ENCODE data around the gene NMRK2. TPM values are rescaled to one million over a fixed set of nuclear protein-coding genes. Genes with fewer than 3 reads are reported as not detected.
A peak's percentile ranks its signal among the peaks of the same experiment; 100 is the strongest.

NMRK2 gene
- total RNA-seq, 1 donor from 2014 or later: 0.77 TPM

DNA sequence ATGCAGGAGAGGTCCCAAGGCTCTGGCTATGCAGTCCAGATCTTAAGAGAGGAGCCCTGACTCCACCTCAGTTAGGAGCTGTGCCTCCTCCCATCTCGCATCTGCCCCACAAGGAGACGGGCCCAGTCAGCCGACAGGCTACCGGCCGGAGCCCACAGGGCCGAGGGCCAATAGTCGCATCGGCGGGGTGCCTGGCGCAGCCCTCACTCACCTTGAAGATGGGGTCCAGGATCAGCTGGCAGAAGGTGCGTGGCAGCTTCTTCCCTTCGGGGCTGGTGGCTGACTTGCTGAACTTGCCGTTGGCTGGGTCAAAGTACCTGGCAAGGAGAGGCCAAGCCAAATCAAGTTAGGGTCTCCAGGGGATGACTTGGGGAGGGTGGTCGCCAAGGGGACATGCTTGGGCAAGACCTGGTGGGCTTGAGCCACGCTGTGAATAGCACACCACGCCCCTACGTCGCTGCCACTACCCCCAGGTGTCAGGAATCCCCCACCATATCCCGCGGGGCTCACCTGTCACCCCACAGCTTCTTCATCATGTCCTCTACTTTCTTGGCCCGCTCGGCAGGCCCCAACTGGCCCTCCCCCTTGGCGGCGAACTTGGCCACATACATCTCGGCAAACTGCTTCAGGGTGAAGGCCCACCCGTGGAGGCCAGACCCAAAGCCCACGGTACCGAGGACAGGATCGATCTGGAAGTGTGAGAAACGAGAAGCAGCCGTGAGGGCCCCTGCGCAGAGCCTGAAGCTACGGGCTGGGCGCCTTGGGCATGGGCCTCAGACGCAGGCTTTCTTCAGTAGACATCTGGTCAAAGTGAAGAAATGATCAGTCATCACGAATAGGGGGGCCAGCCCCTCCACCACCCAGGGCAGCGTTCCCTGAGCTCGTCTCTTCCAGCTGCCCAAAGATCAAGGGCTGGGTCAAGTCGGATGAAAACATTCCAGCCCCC lies 49.1 kb downstream of the NMRK2 start:
- H3K9me3 Mint-ChIP-seq: no peaks in the 10 kb centered on the region
- Histone ChIP-seq H3K36me3 (peaks cover 13% of the 10 kb centered on the region), H2AFZ (replicated peaks) (no peak overlapping the region), H3K4me3 (no peak overlapping the region), H3K9ac (no peak overlapping the region), H3K27ac (peak overlapping the region; percentile 29), H3K79me2 (ENCODE audit: low read depth) (peaks cover 82% of the 10 kb centered on the region), H3K4me2 (no peak overlapping the region), H3K27me3 (peaks cover 3% of the 10 kb centered on the region), H4K20me1 (ENCODE audit: low read depth) (peaks cover 82% of the 10 kb centered on the region), H3K4me1 (peaks cover 19% of the 10 kb centered on the region), H3K9me3 (ENCODE audit: low read depth) (no peaks in the 10 kb centered on the region), H3F3A (ENCODE audit: low read depth) (peaks cover 87% of the 10 kb centered on the region)
- no peak for TF ChIP-seq EZH2phosphoT487 (IDR thresholded peaks at IDR 0.05)
- TF ChIP-seq EZH2 (IDR thresholded peaks at IDR 0.05): no peak
- no peak for TF ChIP-seq CTCF (IDR thresholded peaks at IDR 0.05)
- no peak overlapping the region for H3K4me3 Mint-ChIP-seq
- DNase-seq (ENCODE audit: low spot score): no peak
- peaks cover 35% of the 10 kb centered on the region for H3K36me3 Mint-ChIP-seq
- no peak overlapping the region for H3K27ac Mint-ChIP-seq
- peaks cover 11% of the 10 kb centered on the region for H3K27me3 Mint-ChIP-seq (ENCODE audit: insufficient read depth, low read depth)
- peaks cover 33% of the 10 kb centered on the region for H3K4me1 Mint-ChIP-seq

DNA sequence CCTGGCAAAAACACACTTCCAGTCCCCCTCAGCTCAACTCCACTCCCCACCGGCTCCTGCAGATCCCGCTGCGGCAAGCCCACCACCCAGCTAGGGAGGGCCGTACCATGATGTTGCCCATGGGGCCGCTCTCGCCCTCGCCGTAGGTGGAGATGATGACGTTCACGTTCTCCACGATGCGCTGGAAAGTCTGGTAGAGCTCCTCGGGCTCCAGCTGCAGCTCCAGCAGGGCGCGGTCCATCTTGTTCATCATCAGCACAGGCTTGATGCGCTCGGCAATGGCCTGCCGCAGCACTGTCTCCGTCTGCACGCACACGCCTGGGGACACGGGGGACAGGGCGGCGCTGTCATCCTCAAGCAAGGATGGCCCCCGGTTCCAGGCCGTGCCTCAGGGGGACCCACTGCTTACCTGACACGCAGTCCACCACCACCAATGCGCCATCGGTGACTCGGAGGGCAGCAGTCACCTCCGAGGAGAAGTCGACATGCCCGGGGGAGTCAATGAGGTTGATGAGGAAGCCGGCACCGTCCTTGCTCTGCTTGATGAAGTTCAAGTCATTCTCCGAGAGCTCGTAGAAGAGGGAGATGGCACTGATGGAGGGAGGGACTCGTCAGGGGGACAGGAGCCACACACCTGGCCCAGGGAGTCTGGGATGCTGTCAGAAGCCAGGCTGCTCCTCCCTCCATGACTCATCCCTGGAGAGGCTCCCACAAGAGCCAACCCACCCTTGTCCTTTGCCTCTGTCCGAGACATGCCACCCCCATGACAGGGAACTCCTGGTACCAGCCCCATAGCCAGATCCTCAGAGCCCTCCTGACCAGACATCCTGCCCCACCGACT lies 50.1 kb downstream of the NMRK2 start:
- Histone ChIP-seq H3K79me2 (ENCODE audit: low read depth) (peaks cover 73% of the 10 kb centered on the region), H3K4me2 (peak overlapping the region; percentile 87), H3K4me1 (peaks cover 24% of the 10 kb centered on the region), H3K27me3 (peaks cover 7% of the 10 kb centered on the region), H3K4me3 (no peak overlapping the region), H4K20me1 (ENCODE audit: low read depth) (peaks cover 72% of the 10 kb centered on the region), H2AFZ (replicated peaks) (no peak overlapping the region), H3F3A (ENCODE audit: low read depth) (peaks cover 84% of the 10 kb centered on the region), H3K9me3 (ENCODE audit: low read depth) (no peaks in the 10 kb centered on the region), H3K27ac (no peak overlapping the region), H3K9ac (peak overlapping the region; percentile 100), H3K36me3 (peaks cover 13% of the 10 kb centered on the region)
- Mint-ChIP-seq H3K36me3 (peaks cover 33% of the 10 kb centered on the region), H3K9me3 (no peaks in the 10 kb centered on the region), H3K4me1 (peaks cover 37% of the 10 kb centered on the region), H3K27ac (no peak overlapping the region), H3K27me3 (ENCODE audit: insufficient read depth, low read depth) (peaks cover 11% of the 10 kb centered on the region), H3K4me3 (peak overlapping the region; percentile 99)
- TF ChIP-seq CTCF (IDR thresholded peaks at IDR 0.05) (no peak), EZH2phosphoT487 (IDR thresholded peaks at IDR 0.05) (no peak), EZH2 (IDR thresholded peaks at IDR 0.05) (no peak)
- no peak for DNase-seq (ENCODE audit: low spot score)

- H3K9ac ChIP-seq: peak overlapping the region; percentile 100
- Mint-ChIP-seq H3K27ac (no peak overlapping the region), H3K4me3 (peak overlapping the region; percentile 99), H3K4me1 (peaks cover 37% of the 10 kb centered on the region), H3K27me3 (ENCODE audit: insufficient read depth, low read depth) (peaks cover 11% of the 10 kb centered on the region), H3K9me3 (no peaks in the 10 kb centered on the region), H3K36me3 (peaks cover 29% of the 10 kb centered on the region)
- no peaks in the 10 kb centered on the region for H3K9me3 ChIP-seq (ENCODE audit: low read depth)
- DNase-seq (ENCODE audit: low spot score): no peak
- peaks cover 24% of the 10 kb centered on the region for H3K4me1 ChIP-seq
- peak overlapping the region; percentile 25 for H3K27ac ChIP-seq
- peak overlapping the region; percentile 87 for H3K4me2 ChIP-seq
- TF ChIP-seq EZH2 (IDR thresholded peaks at IDR 0.05) (no peak), EZH2phosphoT487 (IDR thresholded peaks at IDR 0.05) (no peak), CTCF (IDR thresholded peaks at IDR 0.05) (no peak)
- no peak overlapping the region for H2AFZ ChIP-seq (replicated peaks)
- H4K20me1 ChIP-seq (ENCODE audit: low read depth): peaks cover 66% of the 10 kb centered on the region
- H3K27me3 ChIP-seq: peaks cover 7% of the 10 kb centered on the region
- peaks cover 82% of the 10 kb centered on the region for H3F3A ChIP-seq (ENCODE audit: low read depth)
- H3K79me2 ChIP-seq (ENCODE audit: low read depth): peaks cover 67% of the 10 kb centered on the region
- peaks cover 13% of the 10 kb centered on the region for H3K36me3 ChIP-seq
- peak overlapping the region; percentile 95 for H3K4me3 ChIP-seq
Measured at GRCh38 chr19:3983542-3983914, 50.7 kb downstream of the NMRK2 start.

All from neural progenitor cell (in vitro differentiated cells).